Stomach (tissue), 19 donors: ENCODE results near the gene TMEM147. TPM values are rescaled to one million over a fixed set of nuclear protein-coding genes. Genes with fewer than 3 reads are reported as not detected.

Experiments used
- DNase-seq, 2 donors: peaks; one replicate each; pipeline versions ENCODE4 v3.0.0 to v3.0.0-alpha.2; 2013 to 2019
- H3K27ac ChIP-seq, 5 donors: fragments of 200-600 bp in 4 of 5; sonication (generic) in 4 of 5; one replicate each; pipeline ENCODE4 v1.5.1; 2013 to 2019; ENCODE audit warnings: mild to moderate bottlenecking in 1 of 5, moderate library complexity in 1 of 5
- H3K27me3 ChIP-seq, 3 donors: fragments of 200-600 bp; sonication (generic); one replicate each; pipeline ENCODE4 v1.5.1; 2017 to 2019; ENCODE audit warnings: mixed run types in 1 of 3
- H3K36me3 ChIP-seq, 4 donors: fragments of 200-600 bp; sonication (generic); 1 replicate in 3 of 4; 2 replicates in 1 of 4; pipeline ENCODE4 v1.5.1; 2016 to 2019
- H3K4me1 ChIP-seq, 4 donors: fragments of 200-600 bp; sonication (generic); one replicate each; pipeline ENCODE4 v1.5.1; 2016 to 2019
- H3K4me3 ChIP-seq, 4 donors: fragments of 200-600 bp; sonication (generic) in 3 of 4; one replicate each; pipeline ENCODE4 v1.5.1; 2016 to 2019; ENCODE audit warnings: mild to moderate bottlenecking in 1 of 4
- H3K9me3 ChIP-seq, 4 donors: fragments of 200-600 bp; sonication (generic); one replicate each; pipeline ENCODE4 v1.5.1; 2016 to 2019
- CTCF ChIP-seq, 7 experiments: fragments of 450-650 bp in 4 of 7; fragments of 200-600 bp in 3 of 7; sonication (generic) in 3 of 7; IDR thresholded peaks; one replicate each; pipeline ENCODE4 v1.5.1; 2016 to 2019; ENCODE audit warnings: antibody characterized with exemption in 7 of 7, control low read depth in 2 of 7, mild to moderate bottlenecking in 1 of 7
- EP300 ChIP-seq: sonication (generic); formaldehyde crosslinking; IDR thresholded peaks from one replicate; pipeline ENCODE4 v1.6.1; 2017; ENCODE audit warnings: antibody characterized with exemption
- POLR2A ChIP-seq, 4 donors: fragments of 450-650 bp; IDR thresholded peaks; one replicate each; pipeline ENCODE4 v1.6.1; 2016; ENCODE audit warnings: antibody characterized with exemption in 4 of 4, control low read depth in 2 of 4, mild to moderate bottlenecking in 1 of 4, moderate library complexity in 1 of 4
- POLR2AphosphoS5 ChIP-seq, 3 donors: sonication (generic); formaldehyde crosslinking; IDR thresholded peaks; one replicate each; pipeline ENCODE4 v1.6.1; 2016; ENCODE audit warnings: antibody characterized with exemption in 3 of 3
- WGBS, 5 donors: extraction: QIAGEN DNeasy Blood & Tissue Kit in 3 of 5; methylation state at CpG; one replicate each; pipeline versions ENCODE4 v1.1.5 to v1.1.7; 2013 to 2018; 5-methylcytosine and 5-hydroxymethylcytosine counted together
- intact Hi-C: fragments of 100-400 bp; cut with DNase I; formaldehyde crosslinking; loops from one replicate; pipeline ENCODE4 v1.15.1; 2023; ENCODE audit warnings: low total_unique reads
- long read RNA-seq, 10 donors: transcript quantifications; one replicate each; lab custom pipeline, GENCODE V29; 2026
- polyA plus RNA-seq, 3 donors: library from polyadenylated mRNA; stranded (reverse); fragments of 200-250 nt; gene quantifications; one replicate each; pipeline ENCODE4 v1.2.3, GENCODE V29; 2013
- total RNA-seq, 5 donors: library from RNA; depleted of rRNA; stranded (reverse); fragments of >200 nt; gene quantifications; one replicate each; pipeline versions ENCODE4 v1.1.0 to v1.2.3, GENCODE V29; 2014 to 2016
- donor health status: healthy with polysubstance abuse.
- donor health status: Bipolar disorder and iron deficiency.
- donor health status: healthy.

The TMEM147 gene
- total RNA-seq = 100 to 1,000 TPM in 1 of 5 donors, 10 to 100 TPM in 3, 1 to 10 TPM in 1; 7.0 to 121 (median 57.6) TPM
- polyA plus RNA-seq = 100 to 1,000 TPM in 1 of 3 donors, 10 to 100 TPM in 2; 63.4 to 131 (median 77.4) TPM
- long read RNA-seq, donor 1, transcript TMEM147-201 (7 exons, 899 nt) = major isoform, 13 of 35 reads
- long read RNA-seq, donor 1, partial matches to known transcripts = 17 of 35 reads
- long read RNA-seq, donor 1, other reads (novel, unspliced or antisense) = 0 of 35 reads
- long read RNA-seq, donor 2, transcript TMEM147-201 (7 exons, 899 nt) = major isoform, 22 of 48 reads
- long read RNA-seq, donor 2, partial matches to known transcripts = 24 of 48 reads
- long read RNA-seq, donor 2, other reads (novel, unspliced or antisense) = 0 of 48 reads
- long read RNA-seq, donor 3, transcript TMEM147-201 (7 exons, 899 nt) = major isoform, 30 of 55 reads
- long read RNA-seq, donor 3, partial matches to known transcripts = 17 of 55 reads
- long read RNA-seq, donor 3, other reads (novel, unspliced or antisense) = 0 of 55 reads
- long read RNA-seq, donor 4, partial matches to known transcripts = 0 of 5 reads
- long read RNA-seq, donor 4, other reads (novel, unspliced or antisense) = 0 of 5 reads
- long read RNA-seq, donor 5, transcript TMEM147-201 (7 exons, 899 nt) = major isoform, 41 of 60 reads
- long read RNA-seq, donor 5, partial matches to known transcripts = 12 of 60 reads
- long read RNA-seq, donor 5, other reads (novel, unspliced or antisense) = 0 of 60 reads
- long read RNA-seq, donor 6, transcript TMEM147-202 (6 exons, 935 nt) = minor isoform, 5 of 145 reads
- long read RNA-seq, donor 6, transcript TMEM147-201 (7 exons, 899 nt) = major isoform, 72 of 145 reads
- long read RNA-seq, donor 6, partial matches to known transcripts = 55 of 145 reads
- long read RNA-seq, donor 6, other reads (novel, unspliced or antisense) = 0 of 145 reads
- long read RNA-seq, donor 7, transcript TMEM147-201 (7 exons, 899 nt) = major isoform, 36 of 66 reads
- long read RNA-seq, donor 7, partial matches to known transcripts = 24 of 66 reads
- long read RNA-seq, donor 7, other reads (novel, unspliced or antisense) = 0 of 66 reads
- long read RNA-seq, donor 8, transcript TMEM147-207 (2 exons, 1,783 nt) = minor isoform, 7 of 89 reads
- long read RNA-seq, donor 8, transcript TMEM147-201 (7 exons, 899 nt) = major isoform, 47 of 89 reads
- long read RNA-seq, donor 8, partial matches to known transcripts = 31 of 89 reads
- long read RNA-seq, donor 8, other reads (novel, unspliced or antisense) = 0 of 89 reads
- long read RNA-seq, donor 9, transcript TMEM147-201 (7 exons, 899 nt) = major isoform, 44 of 77 reads
- long read RNA-seq, donor 9, transcript TMEM147-207 (2 exons, 1,783 nt) = minor isoform, 12 of 77 reads
- long read RNA-seq, donor 9, partial matches to known transcripts = 18 of 77 reads
- long read RNA-seq, donor 9, other reads (novel, unspliced or antisense) = 0 of 77 reads
- long read RNA-seq, donor 10, transcript TMEM147-201 (7 exons, 899 nt) = major isoform, 15 of 25 reads
- long read RNA-seq, donor 10, partial matches to known transcripts = 10 of 25 reads
- long read RNA-seq, donor 10, other reads (novel, unspliced or antisense) = 0 of 25 reads

- Histone ChIP-seq H3K4me3 (peak within 1 kb of the TSS; percentile 82 to 89 (median 87)), H3K27ac (peak within 1 kb of the TSS; percentile 70 to 92 (median 87)), H3K36me3 (peaks cover 0 to 31% (median 15%) of the 10 kb centered on the region in 4 donors), H3K27me3 (no peaks in the 10 kb centered on the region), H3K4me1 (peaks cover 13 to 44% (median 32%) of the 10 kb centered on the region in 4 donors), H3K9me3 (no peaks in the 10 kb centered on the region)
- intact Hi-C loops = loop anchor here (10.0 kb wide), 1 partner anchor 170 kb away; the partner anchor contains the start of gene KMT2B
- peak; percentile 94 to 97 for DNase-seq
- 0 to 2% (median 1%) methylated on average over 39 to 85 of the region's 85 CpGs for WGBS, 5 donors
- peak; percentile 82 to 86 (median 83) for TF ChIP-seq POLR2AphosphoS5 (IDR thresholded peaks at IDR 0.05)
- no peak for TF ChIP-seq EP300
- no peak for TF ChIP-seq CTCF (IDR thresholded peaks at IDR 0.05)
- TF ChIP-seq POLR2A (IDR thresholded peaks at IDR 0.05) = peak in 1 of 4 donors; percentile 2
Measured at GRCh38 chr19:35545001-35545854, at the start of gene TMEM147. Gene TMEM147 (plus strand): TSS chr19:35545626. CDS start chr19:35545740, 114 bp downstream.

- peaks cover 0 to 11% (median 0%) of the 10 kb centered on the region in 4 donors for H3K36me3 ChIP-seq
- no peak overlapping the region for H3K4me3 ChIP-seq
- DNase-seq = no peak
- H3K9me3 ChIP-seq = no peaks in the 10 kb centered on the region
- intact Hi-C loops = no loop called here
- WGBS, 5 donors = 63 to 74% (median 68%) methylated on average over 14 of the region's 14 CpGs
- H3K4me1 ChIP-seq = peaks cover 0 to 10% (median 8%) of the 10 kb centered on the region in 4 donors
- peaks cover 0 to 20% (median 0%) of the 10 kb centered on the region in 3 donors for H3K27me3 ChIP-seq
- no peak overlapping the region for H3K27ac ChIP-seq
- TF ChIP-seq POLR2AphosphoS5 (IDR thresholded peaks at IDR 0.05) (no peak), CTCF (IDR thresholded peaks at IDR 0.05) (no peak), POLR2A (IDR thresholded peaks at IDR 0.05) (no peak), EP300 (no peak)
Measured at GRCh38 chr19:35497406-35497805, 48.0 kb upstream of the TMEM147 start.

- TF ChIP-seq EP300 (no peak), POLR2AphosphoS5 (IDR thresholded peaks at IDR 0.05) (no peak), POLR2A (IDR thresholded peaks at IDR 0.05) (no peak), CTCF (IDR thresholded peaks at IDR 0.05) (no peak)
- Histone ChIP-seq H3K4me3 (no peak overlapping the region), H3K27me3 (peaks cover 0 to 15% (median 0%) of the 10 kb centered on the region in 3 donors), H3K4me1 (peaks cover 0 to 10% (median 8%) of the 10 kb centered on the region in 4 donors), H3K9me3 (no peaks in the 10 kb centered on the region), H3K36me3 (peaks cover 0 to 11% (median 0%) of the 10 kb centered on the region in 4 donors), H3K27ac (no peak overlapping the region)
- DNase-seq = no peak
- intact Hi-C loops = no loop called here
- WGBS, 5 donors = 71 to 91% (median 86%) methylated on average over 3 of the region's 3 CpGs
Measured at GRCh38 chr19:35498220-35498619, 47.2 kb upstream of the TMEM147 start.
